Measurements from ENCODE around the gene APLP2.

The APLP2 gene

DNA sequence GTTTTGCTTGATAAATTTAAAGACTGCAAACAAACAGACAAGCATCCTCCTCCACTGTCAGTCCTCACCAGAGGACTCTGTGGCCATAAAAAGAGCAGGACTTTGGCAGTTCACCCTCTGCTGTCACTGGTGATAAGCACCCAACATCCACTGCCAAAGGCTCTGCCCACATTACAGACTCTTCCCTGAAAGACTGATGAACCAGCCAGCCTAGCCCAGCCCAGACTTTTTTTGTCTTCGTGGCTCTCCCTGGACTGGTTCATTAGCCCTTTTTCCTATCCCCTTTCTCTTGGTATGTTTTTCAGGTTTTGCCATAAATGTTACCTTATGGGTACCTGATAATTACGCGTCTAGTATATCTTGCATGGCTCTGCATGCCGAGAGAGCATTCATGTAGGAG, 104.9 kb downstream of the APLP2 start:
- H3K4me2 ChIP-seq (ENCODE audit: low read depth, low read length, poor library complexity, severe bottlenecking) = no peak overlapping the region
- no peak overlapping the region; the same call in 1 of the 2 replicates for H3K27ac ChIP-seq (ENCODE audit: low read depth, low read length)
- H3K4me3 ChIP-seq (ENCODE audit: insufficient read depth, low read length, poor library complexity, severe bottlenecking) = no peak overlapping the region
- H4K20me1 ChIP-seq (ENCODE audit: low read depth, low read length) = no peaks in the 10 kb centered on the region
- no peak overlapping the region for H2AFZ ChIP-seq (ENCODE audit: low read depth, low read length, severe bottlenecking)
- no peaks in the 10 kb centered on the region for H3K27me3 ChIP-seq (ENCODE audit: low read length)
- H3K36me3 ChIP-seq (ENCODE audit: low read length) = 0 out of 2 replicates have a peak, but pooled peaks cover 2% of the 10 kb centered on the region
- H3K9me2 ChIP-seq (replicated peaks; ENCODE audit: insufficient read depth, low read length) = no peaks in the 10 kb centered on the region
- peaks cover 93% of the 10 kb centered on the region for H3K79me2 ChIP-seq (ENCODE audit: insufficient read depth, low read length)
- no peak overlapping the region for H3K9ac ChIP-seq (ENCODE audit: low read length)
- TF ChIP-seq, protein P1, sequence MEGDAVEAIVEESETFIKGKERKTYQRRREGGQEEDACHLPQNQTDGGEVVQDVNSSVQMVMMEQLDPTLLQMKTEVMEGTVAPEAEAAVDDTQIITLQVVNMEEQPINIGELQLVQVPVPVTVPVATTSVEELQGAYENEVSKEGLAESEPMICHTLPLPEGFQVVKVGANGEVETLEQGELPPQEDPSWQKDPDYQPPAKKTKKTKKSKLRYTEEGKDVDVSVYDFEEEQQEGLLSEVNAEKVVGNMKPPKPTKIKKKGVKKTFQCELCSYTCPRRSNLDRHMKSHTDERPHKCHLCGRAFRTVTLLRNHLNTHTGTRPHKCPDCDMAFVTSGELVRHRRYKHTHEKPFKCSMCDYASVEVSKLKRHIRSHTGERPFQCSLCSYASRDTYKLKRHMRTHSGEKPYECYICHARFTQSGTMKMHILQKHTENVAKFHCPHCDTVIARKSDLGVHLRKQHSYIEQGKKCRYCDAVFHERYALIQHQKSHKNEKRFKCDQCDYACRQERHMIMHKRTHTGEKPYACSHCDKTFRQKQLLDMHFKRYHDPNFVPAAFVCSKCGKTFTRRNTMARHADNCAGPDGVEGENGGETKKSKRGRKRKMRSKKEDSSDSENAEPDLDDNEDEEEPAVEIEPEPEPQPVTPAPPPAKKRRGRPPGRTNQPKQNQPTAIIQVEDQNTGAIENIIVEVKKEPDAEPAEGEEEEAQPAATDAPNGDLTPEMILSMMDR (IDR thresholded peaks at IDR 0.05; ENCODE audit: insufficient read depth, low read length, poor library complexity, severe bottlenecking) = no peak
- no peak for TF ChIP-seq EZH2phosphoT487 (conservative IDR thresholded peaks at IDR 0.05; ENCODE audit: low read length)
- peaks cover 45% of the 10 kb centered on the region for H3F3A ChIP-seq (ENCODE audit: insufficient read depth)
- no peaks in the 10 kb centered on the region for H3K9me3 ChIP-seq (ENCODE audit: insufficient read depth, low read length)

DNA sequence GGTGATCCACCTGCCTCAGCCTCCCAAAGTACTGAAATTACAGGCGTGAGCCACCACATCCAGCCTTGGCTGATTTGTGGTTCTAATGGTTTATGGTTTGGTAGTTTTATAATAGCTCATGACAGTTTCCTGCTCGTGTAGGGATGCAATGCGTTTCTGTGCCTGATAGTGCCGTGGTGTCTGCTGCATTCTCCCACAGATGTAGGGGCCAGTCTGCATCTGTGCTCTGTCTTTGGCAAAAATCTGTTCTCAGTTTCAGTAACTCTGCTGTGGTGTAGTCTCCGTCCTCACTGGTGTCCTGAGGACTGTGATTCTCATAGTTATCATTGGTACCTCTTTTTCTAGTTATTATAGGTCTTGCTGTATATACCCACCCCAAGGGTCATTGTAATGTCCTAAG, 106.2 kb downstream of the APLP2 start:
- no peaks in the 10 kb centered on the region for H4K20me1 ChIP-seq (ENCODE audit: low read depth, low read length)
- H3K27me3 ChIP-seq (ENCODE audit: low read length) = no peaks in the 10 kb centered on the region
- no peak overlapping the region for H3K9ac ChIP-seq (ENCODE audit: low read length)
- H3K4me3 ChIP-seq (ENCODE audit: insufficient read depth, low read length, poor library complexity, severe bottlenecking) = no peak overlapping the region
- H3K4me2 ChIP-seq (ENCODE audit: low read depth, low read length, poor library complexity, severe bottlenecking) = peak overlapping the region; percentile 35
- H3F3A ChIP-seq (ENCODE audit: insufficient read depth) = peaks cover 53% of the 10 kb centered on the region
- TF ChIP-seq, protein P1 (IDR thresholded peaks at IDR 0.05; ENCODE audit: insufficient read depth, low read length, poor library complexity, severe bottlenecking) = no peak
- TF ChIP-seq EZH2phosphoT487 (conservative IDR thresholded peaks at IDR 0.05; ENCODE audit: low read length) = no peak
- H3K36me3 ChIP-seq (ENCODE audit: low read length) = 0 out of 2 replicates have a peak, but pooled peaks cover 2% of the 10 kb centered on the region
- H2AFZ ChIP-seq (ENCODE audit: low read depth, low read length, severe bottlenecking) = no peak overlapping the region
- H3K9me2 ChIP-seq (replicated peaks; ENCODE audit: insufficient read depth, low read length) = no peaks in the 10 kb centered on the region
- H3K79me2 ChIP-seq (ENCODE audit: insufficient read depth, low read length) = peaks cover 82% of the 10 kb centered on the region
- H3K9me3 ChIP-seq (ENCODE audit: insufficient read depth, low read length) = no peaks in the 10 kb centered on the region
- peak overlapping the region; percentile 100 for H3K27ac ChIP-seq (ENCODE audit: low read depth, low read length)

DNA sequence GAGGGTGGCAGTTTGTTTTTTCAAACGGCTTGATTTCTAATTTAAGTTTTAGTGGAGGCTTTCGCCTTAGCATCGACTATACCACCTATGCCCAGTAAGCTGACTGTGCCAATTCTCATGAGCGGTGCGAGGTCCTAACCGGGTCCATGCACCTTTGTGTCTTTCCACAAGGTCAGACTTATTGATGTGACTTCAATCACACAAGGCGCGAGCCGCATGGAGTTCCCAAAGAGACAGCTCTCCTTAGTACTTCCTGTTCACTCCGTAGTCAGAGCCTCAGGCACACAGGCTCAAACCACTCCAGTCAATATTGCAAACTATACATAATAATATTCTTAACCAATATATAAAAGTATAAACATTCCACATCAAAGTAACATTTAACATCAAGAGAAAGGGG, 108.1 kb downstream of the APLP2 start:
- no peaks in the 10 kb centered on the region for H3K9me2 ChIP-seq (replicated peaks; ENCODE audit: insufficient read depth, low read length)
- H3K27me3 ChIP-seq (ENCODE audit: low read length) = no peaks in the 10 kb centered on the region
- no peak overlapping the region for H2AFZ ChIP-seq (ENCODE audit: low read depth, low read length, severe bottlenecking)
- H3K4me3 ChIP-seq (ENCODE audit: insufficient read depth, low read length, poor library complexity, severe bottlenecking) = no peak overlapping the region
- no peaks in the 10 kb centered on the region for H3K9me3 ChIP-seq (ENCODE audit: insufficient read depth, low read length)
- H3K9ac ChIP-seq (ENCODE audit: low read length) = peak overlapping the region; percentile 56
- no peaks in the 10 kb centered on the region for H4K20me1 ChIP-seq (ENCODE audit: low read depth, low read length)
- H3K36me3 ChIP-seq (ENCODE audit: low read length) = 0 out of 2 replicates have a peak, but pooled peaks cover 2% of the 10 kb centered on the region
- peak overlapping the region; percentile 100 for H3K27ac ChIP-seq (ENCODE audit: low read depth, low read length)
- H3K4me2 ChIP-seq (ENCODE audit: low read depth, low read length, poor library complexity, severe bottlenecking) = peak overlapping the region; percentile 72
- TF ChIP-seq, protein P1 (IDR thresholded peaks at IDR 0.05; ENCODE audit: insufficient read depth, low read length, poor library complexity, severe bottlenecking) = no peak
- no peak for TF ChIP-seq EZH2phosphoT487 (conservative IDR thresholded peaks at IDR 0.05; ENCODE audit: low read length)
- peaks cover 80% of the 10 kb centered on the region for H3K79me2 ChIP-seq (ENCODE audit: insufficient read depth, low read length)
- H3F3A ChIP-seq (ENCODE audit: insufficient read depth) = peaks cover 54% of the 10 kb centered on the region
